Measurements from ENCODE around the gene KIAA0232. TPM values are rescaled to one million over a fixed set of nuclear protein-coding genes. Genes with fewer than 3 reads are reported as not detected.

The KIAA0232 gene
- total RNA-seq, 1 donor from 2014 or later = 16.6 TPM

Other genes with a start within 250 kb of the KIAA0232 start
- gene MAN2B2, start 207.5 kb upstream of the KIAA0232 start, total RNA-seq = 41.5 TPM
- gene MRFAP1, start 142.0 kb upstream of the KIAA0232 start, total RNA-seq = 130 TPM
- gene S100P, start 88.8 kb upstream of the KIAA0232 start, total RNA-seq = 2.3 TPM
- gene MRFAP1L1, start 72.9 kb upstream of the KIAA0232 start, total RNA-seq = 26.7 TPM
- 6.5 TPM for gene BLOC1S4, start 66.6 kb upstream of the KIAA0232 start, total RNA-seq
- gene TBC1D14, start 127.1 kb downstream of the KIAA0232 start, total RNA-seq = 29.3 TPM